Transverse colon (tissue), 3 donors: ENCODE results near the gene WNT7A.

Experiments
- EP300 ChIP-seq: sonication (generic); formaldehyde crosslinking; IDR thresholded peaks from one replicate; pipeline ENCODE4 v1.6.1; 2017; ENCODE audit warnings: antibody characterized with exemption, low read depth
- POLR2A ChIP-seq: fragments of 450-650 bp; IDR thresholded peaks from one replicate; pipeline ENCODE4 v1.6.1; 2016; ENCODE audit warnings: antibody characterized with exemption, mild to moderate bottlenecking, moderate library complexity
- TF ChIP-seq, protein P1 (sequence below), 5 experiments: fragments of 200-600 bp in 3 of 5; fragments of 450-650 bp in 2 of 5; sonication (generic) in 3 of 5; IDR thresholded peaks; 1 replicate in 2 of 5; 2 replicates in 3 of 5; pipeline ENCODE4 v1.5.1; 2016 to 2017; ENCODE audit warnings: antibody characterized with exemption in 5 of 5, inconsistent platforms in 3 of 5, mild to moderate bottlenecking in 2 of 5, moderate library complexity in 1 of 5

DNA sequence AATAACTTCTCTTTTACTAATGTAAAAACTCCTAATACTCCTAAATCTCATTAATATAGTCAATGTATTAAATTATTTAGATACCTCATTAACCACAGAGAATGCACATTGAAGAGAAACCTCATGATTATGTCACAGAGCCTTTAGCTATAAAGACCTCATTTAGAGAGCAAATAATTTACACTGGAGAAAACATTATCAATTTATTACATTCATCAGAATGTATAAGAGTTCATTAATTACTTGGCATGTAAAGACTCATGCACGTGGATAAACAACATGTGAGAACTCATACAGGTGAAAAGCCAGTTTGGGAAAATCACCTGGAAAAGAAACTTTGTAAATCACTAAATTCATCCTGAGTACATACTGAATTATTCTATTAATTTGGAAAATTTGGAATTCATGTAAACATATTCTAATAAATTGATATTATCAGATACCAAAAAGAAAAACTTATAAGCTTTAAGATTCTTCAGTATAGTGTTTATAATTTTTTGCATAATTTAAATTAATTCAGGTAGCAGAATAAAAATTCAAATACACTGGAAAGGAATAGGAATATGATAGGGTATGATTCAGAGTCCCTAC, 22.9 kb upstream of the WNT7A start:
- TF ChIP-seq, protein P1, sequence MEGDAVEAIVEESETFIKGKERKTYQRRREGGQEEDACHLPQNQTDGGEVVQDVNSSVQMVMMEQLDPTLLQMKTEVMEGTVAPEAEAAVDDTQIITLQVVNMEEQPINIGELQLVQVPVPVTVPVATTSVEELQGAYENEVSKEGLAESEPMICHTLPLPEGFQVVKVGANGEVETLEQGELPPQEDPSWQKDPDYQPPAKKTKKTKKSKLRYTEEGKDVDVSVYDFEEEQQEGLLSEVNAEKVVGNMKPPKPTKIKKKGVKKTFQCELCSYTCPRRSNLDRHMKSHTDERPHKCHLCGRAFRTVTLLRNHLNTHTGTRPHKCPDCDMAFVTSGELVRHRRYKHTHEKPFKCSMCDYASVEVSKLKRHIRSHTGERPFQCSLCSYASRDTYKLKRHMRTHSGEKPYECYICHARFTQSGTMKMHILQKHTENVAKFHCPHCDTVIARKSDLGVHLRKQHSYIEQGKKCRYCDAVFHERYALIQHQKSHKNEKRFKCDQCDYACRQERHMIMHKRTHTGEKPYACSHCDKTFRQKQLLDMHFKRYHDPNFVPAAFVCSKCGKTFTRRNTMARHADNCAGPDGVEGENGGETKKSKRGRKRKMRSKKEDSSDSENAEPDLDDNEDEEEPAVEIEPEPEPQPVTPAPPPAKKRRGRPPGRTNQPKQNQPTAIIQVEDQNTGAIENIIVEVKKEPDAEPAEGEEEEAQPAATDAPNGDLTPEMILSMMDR (IDR thresholded peaks at IDR 0.05): no peak
- TF ChIP-seq EP300: no peak
- TF ChIP-seq POLR2A: no peak
